IMR-90 (cell line): ENCODE data around the gene LAMA5.

Source experiments
- MXI1 ChIP-seq: IDR thresholded peaks from 2 replicates; pipeline ENCODE4 v1.6.1; 2012; ENCODE audit warnings: low read depth, mild to moderate bottlenecking, low read length, moderate library complexity, borderline replicate concordance
- POLR2A ChIP-seq: IDR thresholded peaks from 2 replicates; pipeline ENCODE4 v1.6.1; 2012; ENCODE audit warnings: mild to moderate bottlenecking, low read depth, low read length
- TF ChIP-seq, protein P1 (sequence below): conservative IDR thresholded peaks from 2 replicates; pipeline ENCODE4 v1.5.1; 2012; ENCODE audit warnings: mild to moderate bottlenecking, low read depth, low read length, improper control_type of control experiment

DNA sequence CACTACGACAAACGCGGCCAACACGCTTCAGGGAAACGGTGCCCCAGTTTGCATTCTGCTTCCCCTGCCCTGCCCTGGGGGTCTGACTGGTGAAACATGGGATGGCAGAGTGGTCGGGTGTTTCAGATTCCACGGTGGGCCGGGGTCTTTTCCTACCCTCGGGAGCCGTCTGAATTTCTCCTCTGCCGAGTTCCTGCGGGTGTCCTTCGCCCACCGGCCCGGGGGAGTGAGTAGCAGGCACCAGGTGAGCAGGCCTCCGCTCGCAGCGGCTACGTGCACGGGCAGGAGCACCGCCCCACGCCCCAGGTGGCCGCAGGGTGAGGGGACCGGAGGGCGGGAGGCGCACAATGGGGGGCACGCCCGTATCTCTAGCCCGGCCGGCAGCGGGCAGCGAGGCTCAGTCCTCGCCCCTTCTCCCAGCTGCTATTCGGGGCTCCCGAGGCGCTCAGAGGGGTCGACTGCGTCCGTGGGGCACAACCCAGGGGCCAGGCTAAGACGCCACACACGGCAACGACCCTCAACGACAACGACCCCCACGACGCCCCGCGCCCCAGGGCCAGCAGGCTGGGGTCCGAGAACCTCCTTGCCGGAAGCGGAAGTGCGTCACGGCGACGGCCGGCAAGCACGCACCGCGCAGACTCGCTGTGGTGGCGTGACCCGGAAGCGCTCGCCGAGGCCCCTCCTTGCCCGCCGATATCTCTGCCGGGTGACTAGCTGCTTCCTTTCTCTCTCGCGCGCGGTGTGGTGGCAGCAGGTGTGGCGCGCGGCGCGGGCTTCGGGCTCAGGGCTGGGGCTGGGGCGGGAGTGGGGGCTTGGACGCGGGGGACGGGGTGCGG, 19.5 kb upstream of the LAMA5 start, which contains the start of gene RPS21:
- TF ChIP-seq POLR2A: peak; percentile 84
- TF ChIP-seq, protein P1, sequence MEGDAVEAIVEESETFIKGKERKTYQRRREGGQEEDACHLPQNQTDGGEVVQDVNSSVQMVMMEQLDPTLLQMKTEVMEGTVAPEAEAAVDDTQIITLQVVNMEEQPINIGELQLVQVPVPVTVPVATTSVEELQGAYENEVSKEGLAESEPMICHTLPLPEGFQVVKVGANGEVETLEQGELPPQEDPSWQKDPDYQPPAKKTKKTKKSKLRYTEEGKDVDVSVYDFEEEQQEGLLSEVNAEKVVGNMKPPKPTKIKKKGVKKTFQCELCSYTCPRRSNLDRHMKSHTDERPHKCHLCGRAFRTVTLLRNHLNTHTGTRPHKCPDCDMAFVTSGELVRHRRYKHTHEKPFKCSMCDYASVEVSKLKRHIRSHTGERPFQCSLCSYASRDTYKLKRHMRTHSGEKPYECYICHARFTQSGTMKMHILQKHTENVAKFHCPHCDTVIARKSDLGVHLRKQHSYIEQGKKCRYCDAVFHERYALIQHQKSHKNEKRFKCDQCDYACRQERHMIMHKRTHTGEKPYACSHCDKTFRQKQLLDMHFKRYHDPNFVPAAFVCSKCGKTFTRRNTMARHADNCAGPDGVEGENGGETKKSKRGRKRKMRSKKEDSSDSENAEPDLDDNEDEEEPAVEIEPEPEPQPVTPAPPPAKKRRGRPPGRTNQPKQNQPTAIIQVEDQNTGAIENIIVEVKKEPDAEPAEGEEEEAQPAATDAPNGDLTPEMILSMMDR: no peak
- no peak; the same call in 1 of the 2 replicates for TF ChIP-seq MXI1
